GM13977 (cell line): ENCODE results near the gene CISTR.

Experiments used
- DNase-seq: peaks from one replicate; pipeline ENCODE4 v3.0.0; 2012; ENCODE audit warnings: low spot score
- CTCF ChIP-seq: IDR thresholded peaks from 2 replicates; pipeline ENCODE4 v1.5.1; 2012; ENCODE audit warnings: mild to moderate bottlenecking, control low read depth; ENCODE audit not compliant: insufficient read depth; ENCODE audit errors: extremely low read depth, missing control alignments
- in situ Hi-C: fragments of 300-500 bp; cut with MboI; formaldehyde crosslinking; loops from one replicate; pipeline ENCODE4 v1.12.0; 2022; ENCODE audit warnings: low sequenced_read_pairs, low pct_unique_long_range_greater_than_20kb, mixed read lengths, inconsistent platforms; ENCODE audit not compliant: unreplicated experiment

Gene CISTR

GRCh38 chr12:53703756-53704155 is 48.0 kb downstream of the CISTR start:
- TF ChIP-seq CTCF = no peak
- DNase-seq = no peak
- in situ Hi-C loops = loop anchor here (5.0 kb wide), 1 partner anchor 39 kb away; no protein-coding TSS in a partner anchor

GRCh38 chr12:53701518-53702264 is 50.1 kb downstream of the CISTR start:
- DNase-seq = peak; percentile 76
- TF ChIP-seq CTCF = peak; percentile 98
- in situ Hi-C loops = loop anchor here (5.0 kb wide), 1 partner anchor 41 kb away; no protein-coding TSS in a partner anchor

- in situ Hi-C loops = loop anchor here (5.0 kb wide), 1 partner anchor 42 kb away; no protein-coding TSS in a partner anchor
- TF ChIP-seq CTCF = no peak
- DNase-seq = no peak
Observed at GRCh38 chr12:53700567-53700966, 51.2 kb downstream of the CISTR start.

GRCh38 chr12:53699678-53700025 is 52.1 kb downstream of the CISTR start:
- no peak for TF ChIP-seq CTCF
- in situ Hi-C loops = loop anchor here (5.0 kb wide), 1 partner anchor 43 kb away; no protein-coding TSS in a partner anchor
- no peak for DNase-seq

- no peak for TF ChIP-seq CTCF
- in situ Hi-C loops = no loop called here
- DNase-seq = no peak
Observed at GRCh38 chr12:53698948-53699677, 52.7 kb downstream of the CISTR start.

GRCh38 chr12:53696655-53697331 is 55.0 kb downstream of the CISTR start:
- no peak for TF ChIP-seq CTCF
- in situ Hi-C loops = no loop called here
- DNase-seq = no peak
